K562 (cell line): ENCODE measurements around the gene PSAP. TPM values are rescaled to one million over a fixed set of nuclear protein-coding genes. Genes with fewer than 3 reads are reported as not detected.

Source experiments
- E2F3 ChIP-seq: fragments of 250-450 bp; sonication (Bioruptor Pico); IDR thresholded peaks from 2 replicates; pipeline ENCODE4 v1.4.0; 2020; ENCODE audit warnings: mild to moderate bottlenecking
- NR2C1 ChIP-seq, 2 experiments: fragments of 450-650 bp; IDR thresholded peaks; 2 replicates each; pipeline ENCODE4 v1.6.1; 2017; ENCODE audit warnings: mild to moderate bottlenecking in 2 of 2, antibody characterized with exemption in 1 of 2, inconsistent platforms in 1 of 2, missing compliant biosample characterization in 1 of 2, missing genetic modification characterization in 1 of 2
- REST ChIP-seq, 2 experiments: fragments of 450-650 bp; formaldehyde crosslinking in 1 of 2; IDR thresholded peaks; 2 replicates each; pipeline versions ENCODE4 v1.4.0 to v1.6.1; 2014 to 2020; ENCODE audit warnings: mild to moderate bottlenecking in 2 of 2, borderline replicate concordance in 1 of 2, low read depth in 1 of 2
- ZNF583 ChIP-seq: fragments of 250-450 bp; sonication (Bioruptor Pico); IDR thresholded peaks from 2 replicates; pipeline ENCODE4 v1.4.0; 2020
- ZNF77 ChIP-seq: fragments of 250-450 bp; sonication (Bioruptor Pico); IDR thresholded peaks from 2 replicates; pipeline ENCODE4 v1.5.0; 2020
- polyA plus RNA-seq, 8 experiments: library from polyadenylated mRNA; depleted of rRNA in 4 of 8; stranded (reverse) in 5 of 8; unstranded in 3 of 8; fragments of >200 nt; fragmentation: Nextera tagmentation in 2 of 8; fragmentation: Illumina TruSeq in 1 of 8; extraction: Ambion mirVana in 2 of 8; extraction: Trizol in 1 of 8; gene quantifications; 2 replicates each; pipeline versions ENCODE4 v1.2.1 to v1.2.3, GENCODE V29; 2011 to 2014; ENCODE audit warnings: inconsistent platforms in 1 of 8, missing spikeins in 1 of 8
- total RNA-seq, 7 experiments: library from RNA; depleted of rRNA in 6 of 7; stranded (reverse); fragments of >200 nt in 6 of 7; fragmentation: Illumina TruSeq in 2 of 7; extraction: Trizol in 2 of 7; gene quantifications; 2 replicates each; pipeline versions ENCODE4 v1.2.1 to v1.2.3, GENCODE V29; 2011 to 2021; ENCODE audit warnings: low replicate concordance in 1 of 7

Gene PSAP
- total and polyA plus RNA-seq, 9 of the 15 experiments (the other 6 are each of a cell fraction or from before 2014, with no cell fraction given): 245 to 700 (median 429) TPM

- TF ChIP-seq REST (IDR thresholded peaks at IDR 0.05; ENCODE audit: borderline replicate concordance) (peak; percentile 75), REST (CRISPR knock-in tag; IDR thresholded peaks at IDR 0.05; ENCODE audit: low read depth) (no peak), E2F3 (CRISPR knock-in tag) (no peak), NR2C1 (IDR thresholded peaks at IDR 0.05) (no peak), NR2C1 (tag; IDR thresholded peaks at IDR 0.05) (no peak), ZNF583 (no peak), ZNF77 (no peak)
These were observed 70.3 kb downstream of the PSAP start (continued) for GRCh38 chr10:71780719-71781118.
